ENCODE data around the gene RAP1GDS1. TPM values are rescaled to one million over a fixed set of nuclear protein-coding genes. Genes with fewer than 3 reads are reported as not detected.
A peak's percentile ranks its signal among the peaks of the same experiment; 100 is the strongest.

RAP1GDS1 gene
- total RNA-seq (2021), result 21.5 and 25.7 TPM in 2 replicates
- Bru-seq, nascent RNA, result percentile 70 among the genes with signal in this experiment
- percentile 59 among the genes with signal in this experiment for BruChase-seq, experiment 1, labeled RNA remaining after a 2-hour chase
- BruChase-seq, experiment 2, labeled RNA remaining after a 6-hour chase, result percentile 51 among the genes with signal in this experiment
- long read RNA-seq, transcript RAP1GDS1-205 (15 exons, 3,681 nt), result major isoform, 15 of 34 reads
- long read RNA-seq, partial matches to known transcripts, result 1 of 34 reads
- long read RNA-seq, other reads (novel, unspliced or antisense), result 8 of 34 reads

- ChIA-PET CTCF (no interaction called here), POLR2A (ENCODE audit: unreplicated experiment) (interaction anchor here (0.6 to 0.8 kb wide), 4 partner anchors 115 to 453 kb away, joined by 3 to 7 read pairs (median 4); partner anchors contain the start of gene STPG2)
- no TSS peak for BruUV-seq (replicated peaks)
- DNase-seq, result peak; percentile 86
- Histone ChIP-seq H3K4me3 (peak within 1 kb of the TSS; percentile 88), H3K36me3 (ENCODE audit: low read depth) (no peaks in the 10 kb centered on the region), H3F3A (ENCODE audit: insufficient read depth, low read depth) (peaks cover 18% of the 10 kb centered on the region; the same call in 1 of the 2 replicates), H3K4me1 (replicated peaks; ENCODE audit: insufficient read depth) (peaks cover 28% of the 10 kb centered on the region), H2AFZ (peak within 1 kb of the TSS; percentile 99), H3K27ac (peak within 1 kb of the TSS; percentile 89), H3K79me2 (ENCODE audit: low read depth) (peaks cover 56% of the 10 kb centered on the region), H3K4me2 (peak within 1 kb of the TSS; percentile 96), H4K20me1 (ENCODE audit: insufficient read depth) (no peaks in the 10 kb centered on the region), H3K9me3 (ENCODE audit: insufficient read depth, low read depth) (no peaks in the 10 kb centered on the region), H3K27me3 (ENCODE audit: insufficient read depth, low read depth) (no peaks in the 10 kb centered on the region), H3K9me2 (ENCODE audit: insufficient read depth) (no peaks in the 10 kb centered on the region)
- intact Hi-C loops (cut with micrococcal nuclease; ENCODE audit: unreplicated experiment), result loop anchor here (2.0 to 5.0 kb wide), 2 partner anchors 93 to 170 kb away; no protein-coding TSS in a partner anchor
- TF ChIP-seq CTCF (conservative IDR thresholded peaks at IDR 0.05), result no peak
- TF ChIP-seq EZH2 (IDR thresholded peaks at IDR 0.05; ENCODE audit: low read depth), result no peak
Measured at GRCh38 chr4:98260579-98261404, at the start of gene RAP1GDS1. TSS of gene RAP1GDS1 (plus strand) at chr4:98261384. CDS start at chr4:98261566, 182 bp downstream.

GRCh38 chr4:98222306-98222705 lies 38.9 kb upstream of the RAP1GDS1 start:
- Histone ChIP-seq H3K79me2 (ENCODE audit: low read depth) (no peaks in the 10 kb centered on the region), H3K27ac (no peak overlapping the region), H3K36me3 (ENCODE audit: low read depth) (no peaks in the 10 kb centered on the region), H3K4me3 (no peak overlapping the region), H2AFZ (0 out of 2 replicates have a peak overlapping the region, but pooled peaks have one; percentile 59), H3K4me1 (replicated peaks; ENCODE audit: insufficient read depth) (no peaks in the 10 kb centered on the region), H3F3A (ENCODE audit: insufficient read depth, low read depth) (no peaks in the 10 kb centered on the region), H3K27me3 (ENCODE audit: insufficient read depth, low read depth) (no peaks in the 10 kb centered on the region), H3K4me2 (no peak overlapping the region), H3K9me2 (ENCODE audit: insufficient read depth) (no peaks in the 10 kb centered on the region), H3K9me3 (ENCODE audit: insufficient read depth, low read depth) (no peaks in the 10 kb centered on the region), H4K20me1 (ENCODE audit: insufficient read depth) (no peaks in the 10 kb centered on the region)
- ChIA-PET CTCF (no interaction called here), POLR2A (ENCODE audit: unreplicated experiment) (no interaction called here)
- TF ChIP-seq CTCF (conservative IDR thresholded peaks at IDR 0.05) (no peak), EZH2 (IDR thresholded peaks at IDR 0.05; ENCODE audit: low read depth) (no peak)
- no peak for DNase-seq
- no TSS peak for BruUV-seq (replicated peaks)
- intact Hi-C loops (cut with micrococcal nuclease; ENCODE audit: unreplicated experiment), result no loop called here

GRCh38 chr4:98226396-98226795 lies 34.8 kb upstream of the RAP1GDS1 start:
- Histone ChIP-seq H3K9me2 (ENCODE audit: insufficient read depth) (no peaks in the 10 kb centered on the region), H3K4me2 (no peak overlapping the region), H3K4me3 (no peak overlapping the region), H3K4me1 (replicated peaks; ENCODE audit: insufficient read depth) (no peaks in the 10 kb centered on the region), H3K79me2 (ENCODE audit: low read depth) (no peaks in the 10 kb centered on the region), H3K27ac (no peak overlapping the region), H4K20me1 (ENCODE audit: insufficient read depth) (no peaks in the 10 kb centered on the region), H2AFZ (no peak overlapping the region), H3K36me3 (ENCODE audit: low read depth) (no peaks in the 10 kb centered on the region), H3F3A (ENCODE audit: insufficient read depth, low read depth) (no peaks in the 10 kb centered on the region), H3K9me3 (ENCODE audit: insufficient read depth, low read depth) (no peaks in the 10 kb centered on the region), H3K27me3 (ENCODE audit: insufficient read depth, low read depth) (no peaks in the 10 kb centered on the region)
- ChIA-PET POLR2A (ENCODE audit: unreplicated experiment) (no interaction called here), CTCF (no interaction called here)
- BruUV-seq (replicated peaks), result no TSS peak
- intact Hi-C loops (cut with micrococcal nuclease; ENCODE audit: unreplicated experiment), result no loop called here
- TF ChIP-seq CTCF (conservative IDR thresholded peaks at IDR 0.05) (no peak), EZH2 (IDR thresholded peaks at IDR 0.05; ENCODE audit: low read depth) (no peak)
- DNase-seq, result no peak

All from PC-9 (cell line).